Suppressor macrophage treated with lipopolysaccharide for 4 hours (primary cell): ENCODE data around the gene CDC42EP5.
"Not testable (repeated sequence)": the region's sequence is repeated elsewhere in the genome, so short reads cannot be mapped to it uniquely, and the experiment has no call there.

Experiments used
- DNase-seq: peaks from one replicate; pipeline ENCODE4 v3.0.0-alpha.2; 2020

CDC42EP5 gene, protein sequence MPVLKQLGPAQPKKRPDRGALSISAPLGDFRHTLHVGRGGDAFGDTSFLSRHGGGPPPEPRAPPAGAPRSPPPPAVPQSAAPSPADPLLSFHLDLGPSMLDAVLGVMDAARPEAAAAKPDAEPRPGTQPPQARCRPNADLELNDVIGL

DNA sequence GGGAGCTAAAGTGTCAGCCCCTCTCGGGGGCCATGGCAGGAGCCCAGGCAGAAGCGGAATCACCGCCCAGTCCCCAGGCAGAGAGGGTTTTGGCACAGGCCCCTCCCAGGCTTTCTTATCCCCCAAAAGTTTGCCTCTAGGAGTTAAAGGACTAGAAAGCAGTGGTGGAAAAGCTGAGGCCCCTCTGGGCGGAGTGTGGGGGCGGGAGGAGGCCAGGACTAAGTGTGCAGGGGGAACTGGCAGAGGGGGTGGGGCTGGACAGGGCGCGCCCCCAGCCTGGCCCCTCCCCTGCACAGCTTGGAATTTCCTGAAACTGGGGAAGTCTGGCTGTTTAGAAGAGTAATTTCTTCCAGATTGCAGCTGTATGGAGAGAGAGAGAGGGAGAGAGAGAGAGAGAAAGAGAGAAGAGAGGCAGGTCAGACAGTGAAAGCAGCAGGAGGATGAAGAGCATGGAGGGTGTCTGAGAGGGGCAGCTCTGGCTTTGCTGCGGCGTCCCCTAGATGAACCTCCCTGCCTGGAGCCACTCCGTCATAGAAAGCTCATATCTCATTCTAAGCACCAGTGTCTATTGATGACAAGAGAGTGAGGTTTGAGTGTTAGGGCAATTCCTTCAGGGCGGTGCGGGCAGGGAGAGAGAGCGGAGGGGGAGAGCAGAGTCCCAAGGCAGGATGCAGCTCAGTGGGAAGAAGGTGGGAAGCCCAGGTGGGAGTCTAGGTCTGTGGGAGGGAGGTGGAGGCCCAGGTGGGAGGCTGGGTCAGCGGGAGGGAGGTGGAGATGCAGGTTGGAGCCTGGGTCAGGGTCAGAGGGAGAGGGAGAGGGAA lies at the start of gene CDC42EP5:
Gene CDC42EP5 (minus strand): TSS at position 226 of the 821 bp plus-strand sequence. CDS start 7,749 bp downstream, outside the sequence.
- peak; percentile 75 for DNase-seq

DNA sequence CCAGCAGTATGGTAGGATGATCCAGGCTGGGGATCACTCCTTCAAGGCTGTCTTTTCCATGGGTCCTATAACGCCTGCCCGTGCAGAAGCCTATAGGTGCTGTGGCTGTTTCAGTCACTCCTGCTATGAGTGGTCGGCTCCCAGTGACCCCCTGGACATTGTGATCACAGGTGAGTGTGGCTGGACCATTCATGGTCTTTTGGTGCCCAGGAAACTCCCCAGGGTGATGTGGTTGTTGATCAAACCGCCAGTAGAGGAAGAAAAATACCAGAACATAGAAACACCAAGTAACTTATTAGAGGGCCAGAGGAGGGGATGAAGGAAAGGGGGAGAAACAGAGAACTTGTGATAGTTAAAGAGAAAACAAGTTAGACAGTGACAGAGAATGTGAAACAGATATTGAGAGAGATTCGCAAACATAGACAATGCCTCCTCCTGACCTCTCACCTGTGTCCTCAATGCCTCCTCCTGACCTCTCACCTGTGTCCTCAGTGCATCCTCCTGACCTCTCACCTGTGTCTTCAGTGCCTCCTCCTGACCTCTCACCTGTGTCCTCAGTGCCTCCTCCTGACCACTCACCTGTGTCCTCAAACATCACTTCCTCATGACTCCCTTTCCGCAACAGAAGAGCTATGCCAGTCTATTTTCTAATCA lies 48.9 kb upstream of the CDC42EP5 start:
- DNase-seq, result no peak

DNA sequence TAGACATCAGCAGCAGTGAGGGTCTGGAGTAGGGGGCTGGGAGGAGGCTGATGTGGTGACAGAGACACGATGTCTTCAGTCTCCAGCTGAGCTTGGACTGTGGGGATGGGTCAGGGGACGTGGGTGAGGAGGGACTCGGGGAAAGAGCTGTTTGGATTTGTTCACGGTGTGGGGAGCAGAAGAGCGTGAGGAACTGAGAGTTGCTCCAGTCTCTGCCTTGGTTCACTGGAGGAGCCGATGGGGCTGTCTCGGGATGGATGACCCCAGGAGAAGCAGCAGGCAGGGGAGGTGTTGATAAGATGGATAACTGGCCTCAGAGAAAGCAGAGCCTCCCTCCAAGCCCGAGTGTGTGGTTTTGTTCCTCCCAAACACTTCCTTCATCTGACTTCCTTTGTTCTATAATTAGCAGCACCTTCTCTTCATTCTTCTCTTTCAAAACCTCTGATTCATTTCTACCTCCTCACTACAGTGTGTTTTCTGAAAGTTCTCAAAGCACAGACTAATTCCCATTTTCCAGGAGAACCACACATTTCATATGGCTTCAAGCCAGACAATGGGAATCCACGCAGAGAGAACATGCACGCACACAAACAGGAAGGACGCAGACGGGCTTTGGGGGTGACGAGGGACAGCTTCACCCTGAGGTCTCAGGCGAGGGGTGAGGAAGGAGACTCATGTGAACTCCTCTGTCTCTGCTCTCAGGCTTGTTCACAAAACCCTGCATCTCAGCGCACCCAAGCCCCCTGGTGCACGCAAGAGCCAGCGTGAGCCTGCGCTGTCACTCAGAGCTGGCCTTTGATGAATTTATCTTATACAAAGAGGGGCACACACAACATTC lies 48.1 kb upstream of the CDC42EP5 start:
- DNase-seq, result peak; percentile 23

DNA sequence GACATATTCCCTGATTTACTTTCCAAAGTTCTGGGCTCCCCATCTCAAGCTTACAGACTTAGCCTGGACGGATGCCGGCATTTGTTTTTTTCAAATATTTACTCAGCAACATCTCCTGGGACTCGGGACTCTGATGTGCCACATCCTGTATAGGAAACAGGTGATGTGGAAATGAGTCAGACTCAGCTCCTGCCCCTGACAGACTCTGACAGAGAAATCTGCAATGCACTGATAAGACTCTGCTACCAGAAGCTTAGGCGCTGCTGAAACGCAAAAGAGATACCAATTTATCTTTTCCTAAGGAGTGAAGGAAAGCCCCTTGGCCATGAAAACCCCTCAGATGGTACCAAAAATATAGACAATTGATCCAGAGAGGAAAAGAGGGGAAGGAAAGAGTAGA lies 45.7 kb upstream of the CDC42EP5 start:
- no peak for DNase-seq

DNA sequence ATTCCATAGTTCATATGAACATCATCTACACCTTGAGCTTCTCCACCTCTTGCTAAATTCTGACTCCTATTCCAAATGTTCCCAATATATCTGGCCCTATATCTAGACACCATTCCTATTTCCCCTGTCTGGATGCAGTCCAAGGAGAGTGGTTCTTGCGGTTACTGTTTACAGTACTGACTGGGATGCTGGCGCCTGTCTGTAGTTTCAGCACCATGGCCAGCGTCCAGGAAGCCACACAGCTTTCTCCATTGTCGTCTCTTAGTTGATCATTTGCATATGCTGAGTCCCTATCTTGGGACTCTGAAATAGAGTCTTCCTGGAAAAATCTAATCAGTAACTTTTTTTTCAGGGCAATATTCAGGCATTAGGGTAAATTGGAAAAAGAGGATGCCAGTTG lies 44.4 kb upstream of the CDC42EP5 start:
- peak; percentile 82 for DNase-seq

DNA sequence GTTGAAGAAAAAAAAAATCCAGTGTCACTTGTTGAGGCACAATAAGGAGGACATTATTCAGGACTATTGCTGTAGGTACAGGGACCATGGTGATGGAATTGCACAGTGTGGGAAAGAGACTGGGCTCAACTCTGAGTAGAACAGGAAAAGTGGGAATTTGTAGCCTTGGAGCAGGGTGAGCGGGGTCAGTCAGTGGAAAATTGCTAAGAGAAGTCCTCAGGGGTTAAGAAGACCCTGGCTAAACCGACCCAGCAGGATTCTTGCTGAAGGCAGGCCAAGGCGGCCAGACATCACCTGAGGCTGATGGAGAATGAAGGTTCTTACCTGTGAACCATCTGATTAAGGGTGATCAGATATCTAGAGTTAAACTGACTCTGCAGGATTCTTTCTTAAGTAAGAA lies 42.1 kb upstream of the CDC42EP5 start:
- DNase-seq, result no peak

DNA sequence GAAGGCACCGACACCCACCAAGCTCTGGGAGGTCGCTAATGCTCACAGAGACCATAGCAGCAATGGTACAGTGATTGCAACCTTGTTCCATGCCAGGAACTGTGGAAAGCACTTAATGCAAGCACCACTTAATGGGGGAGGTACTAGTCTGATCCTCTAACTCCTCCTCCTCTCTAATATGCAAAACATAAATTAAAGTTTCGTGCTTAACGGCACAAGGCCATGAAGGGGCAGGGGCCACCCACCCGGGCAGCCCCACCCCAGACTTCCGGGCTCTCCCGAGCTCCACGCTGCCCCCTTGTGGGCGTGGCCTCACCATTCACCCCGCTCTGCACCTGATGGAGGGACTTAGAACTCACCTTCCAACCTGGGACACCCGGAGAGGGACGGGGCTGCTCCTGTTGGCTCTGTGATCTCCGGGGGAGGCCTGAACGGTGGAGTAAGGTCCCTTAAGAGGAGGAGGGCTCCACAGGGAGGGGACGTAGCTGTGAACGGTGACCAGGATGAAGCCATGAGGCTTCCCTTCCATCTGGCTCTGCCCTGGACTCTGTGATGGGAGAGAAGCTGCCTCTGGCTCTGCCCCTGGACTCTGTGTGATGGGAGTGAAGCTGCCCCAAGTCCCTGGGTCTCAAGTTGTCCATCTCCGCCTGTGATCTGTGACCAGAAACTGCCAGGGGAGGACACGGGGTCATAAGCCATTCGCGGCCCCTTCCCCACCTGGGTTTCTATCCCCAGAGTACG lies 36.3 kb upstream of the CDC42EP5 start:
- not testable (repeated sequence) for DNase-seq

DNA sequence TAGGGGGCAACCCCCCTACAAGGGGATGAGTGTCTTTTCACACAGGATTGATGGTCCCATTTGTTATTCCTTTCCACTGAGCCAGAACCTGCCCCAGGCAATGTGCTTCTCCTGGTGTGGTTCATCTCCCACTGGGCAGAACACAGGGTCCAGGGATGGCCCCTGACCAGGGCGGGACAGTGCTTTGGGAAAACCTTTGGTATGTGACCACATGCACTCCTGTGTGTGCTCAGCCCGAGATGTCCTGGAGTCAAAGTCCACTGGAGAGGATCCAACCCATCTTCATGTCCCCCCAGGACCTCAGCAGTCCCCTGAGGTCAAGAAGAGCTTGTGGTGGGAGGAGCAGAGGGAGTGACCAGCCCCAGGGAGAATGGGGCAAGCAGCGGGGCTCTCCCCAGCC lies 35.4 kb upstream of the CDC42EP5 start:
- not testable (repeated sequence) for DNase-seq

DNA sequence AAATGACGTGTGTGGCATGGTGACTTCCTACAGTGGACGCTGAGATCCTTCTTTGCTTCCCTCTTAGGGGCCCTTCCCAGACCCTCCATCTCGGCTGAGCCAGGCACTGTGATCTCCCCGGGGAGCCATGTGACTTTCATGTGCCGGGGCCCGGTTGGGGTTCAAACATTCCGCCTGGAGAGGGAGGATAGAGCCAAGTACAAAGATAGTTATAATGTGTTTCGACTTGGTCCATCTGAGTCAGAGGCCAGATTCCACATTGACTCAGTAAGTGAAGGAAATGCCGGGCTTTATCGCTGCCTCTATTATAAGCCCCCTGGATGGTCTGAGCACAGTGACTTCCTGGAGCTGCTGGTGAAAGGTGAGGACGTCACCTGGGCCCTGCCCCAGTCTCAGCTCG lies 34.7 kb upstream of the CDC42EP5 start:
- no peak for DNase-seq

DNA sequence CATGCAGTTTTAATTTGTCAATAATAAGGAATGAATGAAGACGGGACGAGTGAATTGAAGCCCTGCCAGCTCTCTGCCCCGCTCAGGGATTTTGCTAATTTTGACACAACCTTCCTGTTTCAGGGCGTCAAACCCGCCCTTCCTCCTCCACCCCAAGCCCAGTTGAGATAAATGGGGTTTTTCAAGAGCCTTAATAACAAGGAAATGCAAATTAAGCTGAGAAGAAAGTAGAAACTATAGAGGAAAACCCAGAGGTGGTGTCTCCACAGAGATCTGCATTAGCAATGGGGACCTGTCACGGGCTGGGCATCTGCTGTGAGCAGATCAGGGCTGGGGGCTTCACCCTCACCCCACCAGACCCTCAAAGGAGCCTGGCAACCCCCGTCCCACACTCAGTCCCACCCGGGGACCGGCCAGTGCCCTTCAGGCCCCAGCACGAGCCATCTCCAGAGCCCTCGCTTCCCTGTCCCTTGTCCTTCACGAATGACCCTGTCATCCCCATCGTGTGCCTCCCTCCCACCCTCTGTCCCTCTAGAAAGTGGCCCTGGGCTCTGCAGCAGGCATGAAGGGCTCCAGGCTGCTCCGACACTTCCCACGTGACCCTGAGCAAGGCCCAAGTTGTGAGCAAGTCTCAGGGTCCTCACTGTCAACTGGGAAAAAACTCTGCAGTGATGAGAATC lies 34.1 kb upstream of the CDC42EP5 start:
- not testable (repeated sequence) for DNase-seq

DNA sequence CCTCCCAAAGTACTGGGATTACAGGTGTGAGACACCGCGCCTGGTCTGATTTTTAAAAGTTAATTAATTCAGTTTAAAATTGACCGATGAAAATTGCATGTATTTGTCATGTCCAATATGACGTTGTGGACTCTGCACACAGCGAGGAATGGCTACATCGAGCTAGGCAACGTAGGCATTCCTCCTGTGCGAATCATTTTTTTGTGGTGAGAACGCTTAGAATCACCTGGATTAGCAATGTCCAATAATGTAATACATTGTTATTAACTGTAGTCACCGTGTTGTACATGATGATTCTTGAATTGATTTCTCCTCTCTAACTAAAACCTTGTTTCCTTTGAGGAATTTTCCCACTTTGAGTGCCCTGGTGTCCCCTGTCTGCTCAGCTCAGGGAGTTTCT lies 33.0 kb upstream of the CDC42EP5 start:
- DNase-seq, result no peak

DNA sequence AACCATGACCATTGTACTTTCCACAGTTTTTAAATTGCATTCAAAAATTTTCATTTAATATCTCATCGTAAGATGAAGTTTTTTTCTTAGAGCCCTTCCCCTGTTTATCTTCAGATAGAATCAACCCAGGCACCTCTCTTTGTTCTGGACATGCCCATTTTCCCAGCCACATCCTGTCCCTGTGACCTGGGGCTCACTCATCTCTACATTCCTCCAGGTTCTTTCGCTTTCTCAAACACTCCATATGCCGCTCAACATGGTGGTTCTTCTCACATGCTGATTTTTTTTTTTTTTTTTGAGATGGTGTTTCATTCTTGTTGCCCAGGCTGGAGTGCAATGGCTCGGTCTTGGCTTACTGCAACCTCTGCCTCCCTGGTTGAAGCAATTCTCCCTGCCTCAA lies 32.4 kb upstream of the CDC42EP5 start:
- DNase-seq, result not testable (repeated sequence)

DNA sequence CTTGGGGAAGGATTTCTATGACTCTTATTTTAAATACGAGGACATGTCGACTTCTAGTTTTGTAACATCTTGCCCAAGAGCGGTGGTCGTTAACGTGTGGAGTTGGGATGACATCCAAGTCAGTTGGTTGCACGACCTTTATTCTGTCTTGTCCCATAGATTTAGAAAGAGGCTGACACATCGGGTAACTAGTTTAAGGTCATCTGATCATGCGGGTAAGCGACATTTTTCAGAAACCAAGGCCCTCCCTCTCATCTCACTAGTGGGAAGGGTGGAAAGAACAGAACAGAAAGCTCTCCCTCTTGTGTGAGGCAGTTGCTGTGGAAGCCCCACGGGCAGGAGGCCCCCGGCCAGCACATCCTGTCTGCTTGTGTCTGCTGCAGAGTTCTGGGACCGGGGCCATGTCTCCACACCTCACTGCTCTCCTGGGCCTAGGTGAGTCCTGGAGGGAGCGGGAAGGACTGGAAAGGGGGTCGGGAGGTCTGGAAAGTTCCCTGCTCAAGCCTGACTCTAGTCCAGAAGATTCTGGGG lies 29.5 kb upstream of the CDC42EP5 start, which contains the start of gene LAIR2:
Gene LAIR2 (plus strand): TSS at position 314 of the 531 bp plus-strand sequence. CDS start 88 bp downstream, at position 402.
- DNase-seq, result peak; percentile 28

DNA sequence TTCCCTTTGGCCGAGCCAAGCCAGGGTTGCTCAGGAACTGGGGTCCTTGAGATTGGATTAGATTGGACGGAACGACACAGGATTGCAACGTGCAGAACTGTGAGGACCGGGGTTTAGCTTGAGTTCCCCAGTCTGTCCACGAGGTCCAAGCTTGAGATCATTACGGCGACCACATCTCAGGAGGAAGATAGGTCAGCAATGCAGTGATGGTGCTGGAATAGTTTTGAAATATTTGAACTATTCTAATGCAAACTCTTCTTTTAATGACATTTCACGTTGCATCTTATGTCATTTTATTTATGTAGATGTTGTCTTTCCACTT lies 25.3 kb upstream of the CDC42EP5 start:
- peak; percentile 35 for DNase-seq

DNA sequence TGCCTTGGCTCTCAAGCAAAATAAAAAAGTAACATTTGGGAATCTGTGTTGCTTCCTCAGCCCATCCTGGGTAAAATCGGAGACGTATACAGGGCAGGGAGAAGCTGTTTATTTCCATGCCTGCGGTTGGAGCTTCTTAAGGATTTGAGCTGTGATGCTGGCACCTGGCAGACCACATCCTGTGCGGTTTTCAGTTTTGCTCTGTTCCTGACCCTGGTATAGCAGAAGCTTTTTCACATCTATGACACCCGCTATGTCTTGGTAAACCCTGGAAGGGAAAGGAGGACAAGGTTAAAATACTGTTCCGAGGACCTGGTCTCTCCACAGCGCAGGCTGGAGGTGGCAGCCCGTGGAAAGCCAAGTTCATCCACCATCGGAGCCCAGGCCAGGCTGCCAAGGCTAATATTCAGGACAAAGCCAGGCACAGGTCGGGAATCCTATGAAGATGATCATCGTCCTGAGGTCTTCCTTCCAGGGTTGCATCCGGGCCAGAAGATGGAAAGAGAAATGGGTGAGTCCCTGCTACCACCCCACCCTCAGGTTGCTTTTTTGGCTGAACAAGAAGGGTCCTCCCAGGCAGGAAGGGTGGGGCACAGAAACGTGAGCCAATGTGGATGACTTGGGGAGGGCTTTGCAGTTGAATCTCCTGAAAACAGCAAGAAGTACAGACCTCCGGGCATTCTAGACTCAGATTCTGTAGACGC lies 24.8 kb upstream of the CDC42EP5 start:
- DNase-seq, result not testable (repeated sequence)

DNA sequence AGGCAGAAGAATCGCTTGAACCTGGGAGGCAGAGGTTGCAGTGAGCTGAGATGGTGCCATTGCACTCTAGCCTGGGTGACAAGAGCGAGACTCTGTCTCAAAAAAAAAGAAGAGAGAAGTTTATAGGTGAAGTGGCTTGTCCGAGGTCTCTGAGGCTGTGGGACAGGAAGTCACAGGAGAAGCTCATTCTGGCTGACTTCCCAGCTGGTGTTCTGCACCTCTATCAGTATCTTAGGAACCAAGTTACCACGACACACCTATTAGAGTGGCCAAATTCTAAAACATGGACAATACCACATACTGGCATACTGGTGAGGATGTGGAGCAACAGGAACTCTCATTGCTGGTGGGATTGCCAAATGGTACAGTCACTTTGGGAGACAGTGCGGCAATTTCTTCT lies 22.2 kb upstream of the CDC42EP5 start:
- not testable (repeated sequence) for DNase-seq

DNA sequence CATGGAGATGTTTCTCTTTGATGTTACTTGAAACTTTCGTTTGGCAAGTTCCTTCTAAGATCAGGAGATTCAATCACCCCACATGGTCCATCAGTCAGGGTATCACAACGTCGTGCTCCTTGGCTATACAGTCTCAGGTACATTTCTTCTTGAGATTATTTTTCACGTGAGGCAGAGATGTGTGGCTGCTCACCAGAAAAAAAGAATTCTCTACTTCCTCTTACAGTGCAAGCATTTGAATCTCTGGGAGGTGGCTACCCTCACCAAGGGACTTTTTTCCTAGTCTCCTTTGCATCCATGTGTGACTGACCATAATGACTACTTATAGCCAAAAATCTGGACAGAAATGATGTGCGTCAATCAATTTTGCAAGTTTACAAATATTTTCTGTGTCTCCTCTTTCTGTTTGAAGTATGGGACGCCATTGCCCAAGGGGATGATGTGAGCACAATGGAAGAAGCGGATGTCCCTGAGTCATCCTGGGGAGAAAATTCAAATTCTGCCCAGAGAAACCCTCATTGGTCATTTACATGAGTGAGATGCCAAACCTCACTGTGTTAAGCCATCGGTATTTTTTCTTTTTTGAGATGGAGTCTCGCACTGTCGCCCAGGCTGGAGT lies 21.0 kb upstream of the CDC42EP5 start:
- peak; percentile 33 for DNase-seq

DNA sequence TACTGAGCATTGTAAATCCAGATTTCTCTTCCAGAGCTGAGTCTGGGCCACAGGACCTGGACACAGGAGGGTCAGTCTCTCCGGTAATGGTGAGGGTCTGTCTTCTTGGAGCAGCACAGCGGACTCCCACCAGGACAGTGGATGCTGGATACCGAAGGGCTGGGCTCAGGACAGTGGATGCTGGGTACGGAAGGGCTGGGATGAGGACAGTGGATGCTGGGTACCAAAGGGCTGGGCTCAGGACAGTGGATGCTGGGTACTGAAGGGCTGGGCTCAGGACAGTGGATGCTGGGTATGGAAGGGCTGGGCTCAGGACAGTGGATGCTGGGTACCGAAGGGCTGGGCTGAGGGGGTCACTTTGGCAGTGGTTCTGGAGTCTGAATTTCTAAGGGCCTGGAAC lies 20.0 kb upstream of the CDC42EP5 start:
- DNase-seq, result not testable (repeated sequence)

DNA sequence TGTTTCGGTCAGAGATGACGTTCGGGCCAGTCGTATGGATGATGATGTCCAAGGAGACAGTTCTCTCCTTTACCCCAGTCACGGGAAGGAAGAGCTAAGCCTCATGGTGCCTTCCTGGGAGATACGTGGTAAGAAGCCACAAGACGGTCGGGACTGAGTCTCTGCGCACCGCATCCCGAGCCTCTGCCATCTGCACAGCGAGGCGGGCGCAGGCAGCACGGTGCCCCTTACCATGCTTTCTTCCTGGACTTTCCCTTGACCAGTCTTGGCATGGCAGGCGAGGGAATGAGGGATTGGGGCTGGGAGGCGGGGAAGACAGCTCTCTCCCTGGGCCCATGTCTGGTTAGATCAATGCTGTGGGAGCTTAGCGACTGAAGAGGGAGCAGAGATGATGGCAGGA lies 19.5 kb upstream of the CDC42EP5 start:
- DNase-seq, result no peak

DNA sequence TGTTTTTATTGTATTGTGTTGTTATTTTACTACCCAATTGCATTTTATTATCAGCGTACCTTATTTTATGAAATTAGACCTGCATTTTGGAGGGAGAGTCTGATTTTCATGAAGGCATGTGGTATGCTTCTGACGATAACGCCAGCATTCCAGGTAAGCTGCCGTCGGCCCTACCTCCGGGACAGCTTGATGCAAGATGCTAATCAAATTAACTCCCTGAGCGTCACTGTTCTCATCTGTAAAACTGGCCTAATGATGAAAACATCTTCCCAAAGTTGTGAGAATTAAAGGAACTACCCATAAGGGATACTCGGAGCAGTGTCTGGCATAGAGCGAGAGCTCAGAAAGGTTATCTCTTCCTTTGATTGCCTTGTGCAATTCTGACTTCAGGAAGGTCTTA lies 16.7 kb upstream of the CDC42EP5 start:
- no peak for DNase-seq
